IMR-90 (cell line): ENCODE data around the gene PHF21B. TPM values are rescaled to one million over a fixed set of nuclear protein-coding genes. Genes with fewer than 3 reads are reported as not detected.

Experiments used
- ATAC-seq: fragments of 200-7000 bp; cut with Tn5 transposase; 2 replicates; pipeline ENCODE4 v1.9.1; 2020; ENCODE audit warnings: low read depth, mild to moderate bottlenecking, moderate library complexity
- BruUV-seq: library from RNA; stranded (reverse); fragments of 400-500 nt; replicated peaks from 2 replicates; lab custom pipeline; 2021; lab: Mats Ljungman, UMichigan
- CTCF ChIA-PET: fragments of 300-600 bp; formaldehyde crosslinking; extraction: SDS; loops from one replicate; lab custom pipeline; 2021; ENCODE audit warnings: antibody characterized with exemption; lab: Yijun Ruan, JAX
- POLR2A ChIA-PET: fragments of 300-600 bp; sonication (Branson Sonifier 250); formaldehyde crosslinking; loops from one replicate; lab custom pipeline; 2022; ENCODE audit warnings: antibody characterized with exemption; ENCODE audit not compliant: unreplicated experiment; lab: Charles Lee
- DNase-seq: peaks from one replicate; pipeline ENCODE4 v3.0.0; 2013
- H2AFZ ChIP-seq: replicated peaks from 2 replicates; pipeline ENCODE3; 2013; ENCODE audit warnings: low read length, mild to moderate bottlenecking; ENCODE audit not compliant: poor library complexity
- H2AK5ac ChIP-seq: 2 replicates; pipeline ENCODE4 v1.6.1; 2013; ENCODE audit warnings: low read depth, low read length, inconsistent platforms
- H2AK9ac ChIP-seq: replicated peaks from 2 replicates; pipeline ENCODE3; 2013; ENCODE audit warnings: mild to moderate bottlenecking, low read depth, low read length, moderate library complexity; ENCODE audit not compliant: poor library complexity
- H2BK120ac ChIP-seq: 2 replicates; pipeline ENCODE4 v1.6.1; 2013; ENCODE audit warnings: low read depth, low read length, inconsistent platforms
- H2BK15ac ChIP-seq: 3 replicates; pipeline ENCODE4 v1.6.1; 2013; ENCODE audit warnings: low read depth, low read length, inconsistent platforms
- H2BK20ac ChIP-seq: 2 replicates; pipeline ENCODE4 v1.6.1; 2013; ENCODE audit warnings: low read depth, mild to moderate bottlenecking, inconsistent platforms, low read length, moderate library complexity
- H2BK5ac ChIP-seq: 2 replicates; pipeline ENCODE4 v1.6.1; 2013; ENCODE audit warnings: mild to moderate bottlenecking, low read depth, low read length, inconsistent platforms; ENCODE audit not compliant: poor library complexity, severe bottlenecking
- H3K14ac ChIP-seq: replicated peaks from 2 replicates; pipeline ENCODE4 v1.6.1; 2013; ENCODE audit warnings: low read depth, low read length, inconsistent platforms
- H3K18ac ChIP-seq: 2 replicates; pipeline ENCODE4 v1.6.1; 2013; ENCODE audit warnings: low read depth, low read length, control low read depth
- H3K23ac ChIP-seq: 2 replicates; pipeline ENCODE4 v1.6.1; 2013; ENCODE audit warnings: low read depth, low read length, inconsistent platforms
- H3K27ac ChIP-seq: 2 replicates; pipeline ENCODE4 v1.5.1; 2013; ENCODE audit warnings: mild to moderate bottlenecking, control low read depth, low read length; ENCODE audit not compliant: insufficient read depth
- H3K27me3 ChIP-seq: 2 replicates; pipeline ENCODE4 v1.6.1; 2013; ENCODE audit warnings: low read length; ENCODE audit not compliant: control insufficient read depth, insufficient read depth
- H3K36me3 ChIP-seq: 2 replicates; pipeline ENCODE4 v1.6.1; 2013; ENCODE audit warnings: low read length, mixed read lengths; ENCODE audit not compliant: control insufficient read depth, insufficient read depth
- H3K4ac ChIP-seq: 2 replicates; pipeline ENCODE4 v1.6.1; 2013; ENCODE audit warnings: low read depth, low read length, inconsistent platforms
- H3K4me1 ChIP-seq: 2 replicates; pipeline ENCODE4 v1.6.1; 2013; ENCODE audit warnings: low read length, mixed read lengths; ENCODE audit not compliant: control insufficient read depth, insufficient read depth
- H3K4me2 ChIP-seq: 2 replicates; pipeline ENCODE4 v1.6.1; 2013; ENCODE audit warnings: low read depth, mild to moderate bottlenecking, control low read depth, low read length, moderate library complexity
- H3K4me3 ChIP-seq: 2 replicates; pipeline ENCODE4 v1.5.1; 2013; ENCODE audit warnings: low read depth, mild to moderate bottlenecking, control low read depth, low read length, moderate library complexity; ENCODE audit not compliant: insufficient read depth
- H3K56ac ChIP-seq: 2 replicates; pipeline ENCODE4 v1.6.1; 2013; ENCODE audit warnings: low read length, inconsistent platforms; ENCODE audit not compliant: insufficient read depth; ENCODE audit errors: extremely low read depth
- H3K79me1 ChIP-seq, 2 experiments: 2 replicates each; pipeline ENCODE4 v1.6.1; 2013; ENCODE audit warnings: low read length in 2 of 2, inconsistent platforms in 1 of 2, low read depth in 1 of 2
- H3K9ac ChIP-seq: 2 replicates; pipeline ENCODE4 v1.6.1; 2013; ENCODE audit warnings: low read depth, low read length, control low read depth
- H3K9me1 ChIP-seq: 2 replicates; pipeline ENCODE4 v1.6.1; 2013; ENCODE audit warnings: low read length, inconsistent platforms; ENCODE audit not compliant: insufficient read depth
- H3K9me3 ChIP-seq: 2 replicates; pipeline ENCODE4 v1.6.1; 2013; ENCODE audit warnings: low read length; ENCODE audit not compliant: control insufficient read depth, insufficient read depth
- H4K20me1 ChIP-seq: 2 replicates; pipeline ENCODE4 v1.6.1; 2013; ENCODE audit warnings: low read length, inconsistent platforms; ENCODE audit not compliant: insufficient read depth
- H4K5ac ChIP-seq: 2 replicates; pipeline ENCODE4 v1.6.1; 2013; ENCODE audit warnings: mild to moderate bottlenecking, low read depth, low read length, control low read depth
- H4K8ac ChIP-seq, 2 experiments: 2 replicates each; pipeline ENCODE4 v1.6.1; 2013; ENCODE audit warnings: low read depth in 2 of 2, low read length in 2 of 2, control low read depth in 1 of 2, inconsistent platforms in 1 of 2
- H4K91ac ChIP-seq: 2 replicates; pipeline ENCODE4 v1.6.1; 2013; ENCODE audit warnings: low read depth, low read length, inconsistent platforms; ENCODE audit not compliant: insufficient read depth
- CEBPB ChIP-seq: IDR thresholded peaks from 2 replicates; pipeline ENCODE4 v1.6.1; 2012; ENCODE audit warnings: low read depth, low read length, improper control_type of control experiment
- CHD1 ChIP-seq: IDR thresholded peaks from 2 replicates; pipeline ENCODE4 v1.6.1; 2012; ENCODE audit warnings: low read depth, low read length, improper control_type of control experiment
- ELK1 ChIP-seq: fragments of 150-350 bp; IDR thresholded peaks from 2 replicates; pipeline ENCODE4 v1.6.1; 2016; ENCODE audit warnings: low read depth, mild to moderate bottlenecking, low read length, moderate library complexity, borderline replicate concordance
- MAFK ChIP-seq: IDR thresholded peaks from 2 replicates; pipeline ENCODE4 v1.6.1; 2012; ENCODE audit warnings: low read depth, low read length, improper control_type of control experiment
- MAZ ChIP-seq: IDR thresholded peaks from 2 replicates; pipeline ENCODE4 v1.6.1; 2012; ENCODE audit warnings: low read depth, mild to moderate bottlenecking, low read length, improper control_type of control experiment, moderate library complexity, borderline replicate concordance
- MXI1 ChIP-seq: IDR thresholded peaks from 2 replicates; pipeline ENCODE4 v1.6.1; 2012; ENCODE audit warnings: low read depth, mild to moderate bottlenecking, low read length, moderate library complexity, borderline replicate concordance
- WGBS, 2 experiments: methylation state at CpG; one replicate each; pipeline versions ENCODE4 v1.1.5 to v1.1.7; 2013; ENCODE audit warnings: missing lambda C conversion rate in 2 of 2; ENCODE audit not compliant: insufficient read length in 1 of 2; ENCODE audit errors: extremely low coverage in 2 of 2; 5-methylcytosine and 5-hydroxymethylcytosine counted together
- dilution Hi-C: fragments of 300-500 bp; cut with HindIII; formaldehyde crosslinking; loops from one replicate; pipeline ENCODE4 v1.14.3; 2018; ENCODE audit warnings: low sequenced_read_pairs; ENCODE audit not compliant: unreplicated experiment
- in situ Hi-C: fragments of 300-500 bp; cut with MboI; formaldehyde crosslinking; loops from 3 replicates; pipeline ENCODE4 v1.14.3; 2019; ENCODE audit warnings: low sequenced_read_pairs, inconsistent platforms, mixed read lengths
- intact Hi-C: fragments of 100-400 bp; cut with micrococcal nuclease; formaldehyde crosslinking; loops from 2 replicates; pipeline ENCODE4 v1.10.0; 2022
- polyA plus RNA-seq, 3 experiments: library from polyadenylated mRNA; depleted of rRNA; stranded (reverse); fragments of >200 nt; gene quantifications; 2 replicates each; pipeline ENCODE4 v1.2.3, GENCODE V29; 2012; ENCODE audit warnings: low replicate concordance in 1 of 3
- total RNA-seq: library from RNA; depleted of rRNA; stranded (reverse); fragments of >200 nt; gene quantifications from 2 replicates; pipeline ENCODE4 v1.2.3, GENCODE V29; 2012

Gene PHF21B
- total and polyA plus RNA-seq, 2 of the 4 experiments (the other 2 are of a cell fraction), result 0.02 TPM; not detected in 1

GRCh38 chr22:44848296-44848741, 161.5 kb downstream of the PHF21B start:
- Histone ChIP-seq H4K8ac (no peak overlapping the region), H3K4me2 (no peak overlapping the region), H3K56ac (no peak overlapping the region), H4K5ac (no peak overlapping the region), H3K9me1 (no peaks in the 10 kb centered on the region), H2BK15ac (no peak overlapping the region), H2AFZ (no peak overlapping the region), H3K36me3 (no peaks in the 10 kb centered on the region), H3K9ac (no peak overlapping the region), H3K4ac (no peak overlapping the region), H3K18ac (no peak overlapping the region), H3K27ac (no peak overlapping the region), H3K4me3 (no peak overlapping the region), H2BK20ac (no peak overlapping the region), H3K4me1 (no peaks in the 10 kb centered on the region), H3K27me3 (peaks cover 10% of the 10 kb centered on the region; the same call in 1 of the 2 replicates), H4K20me1 (no peaks in the 10 kb centered on the region), H2BK120ac (no peak overlapping the region), H2AK5ac (no peak overlapping the region), H3K79me1 (no peaks in the 10 kb centered on the region), H3K14ac (no peak overlapping the region), H3K9me3 (peaks cover 6% of the 10 kb centered on the region; the same call in 1 of the 2 replicates), H3K23ac (no peak overlapping the region), H4K91ac (no peak overlapping the region), H2AK9ac (no peak overlapping the region), H2BK5ac (no peak overlapping the region)
- peak; percentile 6 for DNase-seq
- intact Hi-C loops (no loop called here), dilution Hi-C loops (no loop called here), in situ Hi-C loops (no loop called here)
- TF ChIP-seq MXI1, result no peak
- TF ChIP-seq CEBPB, result peak; percentile 12; the same call in 1 of the 2 replicates
- no peak for TF ChIP-seq MAFK
- no peak for TF ChIP-seq ELK1
- no peak for TF ChIP-seq CHD1
- TF ChIP-seq MAZ, result no peak
- WGBS, 2 experiments, result 54% methylated on average over 9 of the region's 14 CpGs; no CpG with 5 or more reads in 1 of the 2 experiments
- CTCF ChIA-PET, result no interaction called here
- ATAC-seq, result no peak
- BruUV-seq, result no TSS peak
- POLR2A ChIA-PET, result no interaction called here
